ENCODE results near the gene ELAVL1.

GRCh38 chr19:7926727-7927604 is 78.5 kb downstream of the ELAVL1 start:
- TF ChIP-seq, protein P1, sequence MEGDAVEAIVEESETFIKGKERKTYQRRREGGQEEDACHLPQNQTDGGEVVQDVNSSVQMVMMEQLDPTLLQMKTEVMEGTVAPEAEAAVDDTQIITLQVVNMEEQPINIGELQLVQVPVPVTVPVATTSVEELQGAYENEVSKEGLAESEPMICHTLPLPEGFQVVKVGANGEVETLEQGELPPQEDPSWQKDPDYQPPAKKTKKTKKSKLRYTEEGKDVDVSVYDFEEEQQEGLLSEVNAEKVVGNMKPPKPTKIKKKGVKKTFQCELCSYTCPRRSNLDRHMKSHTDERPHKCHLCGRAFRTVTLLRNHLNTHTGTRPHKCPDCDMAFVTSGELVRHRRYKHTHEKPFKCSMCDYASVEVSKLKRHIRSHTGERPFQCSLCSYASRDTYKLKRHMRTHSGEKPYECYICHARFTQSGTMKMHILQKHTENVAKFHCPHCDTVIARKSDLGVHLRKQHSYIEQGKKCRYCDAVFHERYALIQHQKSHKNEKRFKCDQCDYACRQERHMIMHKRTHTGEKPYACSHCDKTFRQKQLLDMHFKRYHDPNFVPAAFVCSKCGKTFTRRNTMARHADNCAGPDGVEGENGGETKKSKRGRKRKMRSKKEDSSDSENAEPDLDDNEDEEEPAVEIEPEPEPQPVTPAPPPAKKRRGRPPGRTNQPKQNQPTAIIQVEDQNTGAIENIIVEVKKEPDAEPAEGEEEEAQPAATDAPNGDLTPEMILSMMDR (IDR thresholded peaks at IDR 0.05): peak in 1 of 3 experiments; percentile 2
- TF ChIP-seq POLR2A (IDR thresholded peaks at IDR 0.05): no peak

Data from testis (tissue), 2 donors.